Loucy (cell line): ENCODE data around the gene TIAM2.
A peak's percentile ranks its signal among the peaks of the same experiment; 100 is the strongest.

Experiments used
- EZH2phosphoT487 ChIP-seq: fragments of 200-600 bp; IDR thresholded peaks from 2 replicates; pipeline ENCODE4 v1.6.1; 2018; ENCODE audit warnings: antibody characterized with exemption, mild to moderate bottlenecking, moderate library complexity, borderline replicate concordance
- TF ChIP-seq, protein P1 (sequence below): fragments of 200-600 bp; sonication (generic); conservative IDR thresholded peaks from 2 replicates; pipeline ENCODE4 v1.5.1; 2014; ENCODE audit warnings: mild to moderate bottlenecking, antibody characterized with exemption, low read length

- TF ChIP-seq, protein P1, sequence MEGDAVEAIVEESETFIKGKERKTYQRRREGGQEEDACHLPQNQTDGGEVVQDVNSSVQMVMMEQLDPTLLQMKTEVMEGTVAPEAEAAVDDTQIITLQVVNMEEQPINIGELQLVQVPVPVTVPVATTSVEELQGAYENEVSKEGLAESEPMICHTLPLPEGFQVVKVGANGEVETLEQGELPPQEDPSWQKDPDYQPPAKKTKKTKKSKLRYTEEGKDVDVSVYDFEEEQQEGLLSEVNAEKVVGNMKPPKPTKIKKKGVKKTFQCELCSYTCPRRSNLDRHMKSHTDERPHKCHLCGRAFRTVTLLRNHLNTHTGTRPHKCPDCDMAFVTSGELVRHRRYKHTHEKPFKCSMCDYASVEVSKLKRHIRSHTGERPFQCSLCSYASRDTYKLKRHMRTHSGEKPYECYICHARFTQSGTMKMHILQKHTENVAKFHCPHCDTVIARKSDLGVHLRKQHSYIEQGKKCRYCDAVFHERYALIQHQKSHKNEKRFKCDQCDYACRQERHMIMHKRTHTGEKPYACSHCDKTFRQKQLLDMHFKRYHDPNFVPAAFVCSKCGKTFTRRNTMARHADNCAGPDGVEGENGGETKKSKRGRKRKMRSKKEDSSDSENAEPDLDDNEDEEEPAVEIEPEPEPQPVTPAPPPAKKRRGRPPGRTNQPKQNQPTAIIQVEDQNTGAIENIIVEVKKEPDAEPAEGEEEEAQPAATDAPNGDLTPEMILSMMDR = peak; percentile 66
- TF ChIP-seq EZH2phosphoT487 = no peak
These were observed 253.2 kb downstream of the TIAM2 start for GRCh38 chr6:155248008-155249001.
